SK-N-SH (cell line): ENCODE data around the gene KRT81. TPM values are rescaled to one million over a fixed set of nuclear protein-coding genes. Genes with fewer than 3 reads are reported as not detected.
A peak's percentile ranks its signal among the peaks of the same experiment; 100 is the strongest.
"Not testable (repeated sequence)": the region's sequence is repeated elsewhere in the genome, so short reads cannot be mapped to it uniquely, and the experiment has no call there.

Experiments
- CTCF ChIA-PET: fragments of 300-600, 350-600 bp; formaldehyde crosslinking; extraction: SDS; loops from one replicate; lab custom pipeline; 2021; lab: Yijun Ruan, JAX
- POLR2A ChIA-PET: fragments of 350-600 bp; sonication (Branson Sonifier 250); formaldehyde crosslinking; extraction: SDS; loops from one replicate; lab custom pipeline; 2020; ENCODE audit warnings: antibody characterized with exemption, inconsistent platforms; lab: Yijun Ruan, JAX
- DNase-seq: peaks from one replicate; pipeline ENCODE4 v3.0.0; 2012
- H2AFZ ChIP-seq: fragments of 200-600 bp; sonication (generic); 2 replicates; pipeline ENCODE4 v1.8.1; 2016; ENCODE audit warnings: antibody characterized with exemption, mild to moderate bottlenecking, low read depth
- H3F3A ChIP-seq: fragments of 200-600 bp; sonication (generic); replicated peaks from 2 replicates; pipeline ENCODE3; 2016; ENCODE audit warnings: antibody characterized with exemption, mild to moderate bottlenecking; ENCODE audit not compliant: insufficient read depth
- H3K27ac ChIP-seq, 2 experiments: fragments of 200-500 bp in 1 of 2; fragments of 200-600 bp in 1 of 2; sonication (Bioruptor generic) in 1 of 2; sonication (generic), shearing (Covaris generic) in 1 of 2; 2 replicates each; pipeline versions ENCODE4 v1.5.1 to v1.6.1; 2014 to 2016; ENCODE audit warnings: low read depth in 2 of 2, inconsistent platforms in 1 of 2, low read length in 1 of 2, mild to moderate bottlenecking in 1 of 2, mixed read lengths in 1 of 2
- H3K27me3 ChIP-seq: fragments of 200-600 bp; sonication (generic), shearing (Covaris generic); 2 replicates; pipeline ENCODE4 v1.6.1; 2016; ENCODE audit warnings: mixed run types; ENCODE audit not compliant: insufficient read depth
- H3K36me3 ChIP-seq, 2 experiments: fragments of 200-500 bp in 1 of 2; fragments of 200-600 bp in 1 of 2; sonication (Bioruptor generic) in 1 of 2; sonication (generic) in 1 of 2; replicated peaks in 1 of 2; 2 replicates each; pipeline versions ENCODE3 to v1.5.1; 2014 to 2016; ENCODE audit warnings: low read length in 1 of 2, mild to moderate bottlenecking in 1 of 2; ENCODE audit not compliant: insufficient read depth in 2 of 2, control insufficient read depth in 1 of 2
- H3K4me1 ChIP-seq, 2 experiments: fragments of 200-500 bp in 1 of 2; fragments of 200-600 bp in 1 of 2; sonication (Bioruptor generic) in 1 of 2; sonication (generic), shearing (Covaris generic) in 1 of 2; 2 replicates each; pipeline versions ENCODE4 v1.5.1 to v1.6.1; 2014 to 2016; ENCODE audit warnings: low read depth in 1 of 2, low read length in 1 of 2, mixed run types in 1 of 2; ENCODE audit not compliant: insufficient read depth in 2 of 2, control insufficient read depth in 1 of 2
- H3K4me2 ChIP-seq: fragments of 200-600 bp; sonication (generic), shearing (Covaris generic); 2 replicates; pipeline ENCODE4 v1.6.1; 2017; ENCODE audit warnings: mixed run types
- H3K4me3 ChIP-seq, 2 experiments: fragments of 200-500 bp in 1 of 2; fragments of 200-600 bp in 1 of 2; sonication (Bioruptor generic) in 1 of 2; sonication (generic), shearing (Covaris generic) in 1 of 2; 2 replicates each; pipeline versions ENCODE4 v1.5.1 to v1.8.1; 2014 to 2016; ENCODE audit warnings: low read depth in 2 of 2, inconsistent platforms in 1 of 2, low read length in 1 of 2, mild to moderate bottlenecking in 1 of 2, mixed read lengths in 1 of 2, moderate library complexity in 1 of 2
- H3K79me2 ChIP-seq: fragments of 200-600 bp; sonication (generic); 2 replicates; pipeline ENCODE4 v1.8.1; 2017; ENCODE audit warnings: mild to moderate bottlenecking; ENCODE audit not compliant: insufficient read depth
- H3K9ac ChIP-seq: fragments of 200-600 bp; sonication (generic); 2 replicates; pipeline ENCODE4 v1.6.1; 2017; ENCODE audit warnings: mixed run types
- H3K9me2 ChIP-seq: fragments of 200-600 bp; sonication (generic); 2 replicates; pipeline ENCODE4 v1.6.1; 2017; ENCODE audit warnings: mixed run types
- H3K9me3 ChIP-seq: fragments of 200-600 bp; sonication (generic); 2 replicates; pipeline ENCODE4 v1.6.1; 2017; ENCODE audit warnings: mixed run types, mild to moderate bottlenecking, moderate library complexity
- H4K20me1 ChIP-seq: fragments of 200-600 bp; sonication (generic); 2 replicates; pipeline ENCODE4 v1.6.1; 2017; ENCODE audit warnings: mild to moderate bottlenecking, mixed run types; ENCODE audit not compliant: insufficient read depth
- CHD2 ChIP-seq: fragments of 150-350 bp; IDR thresholded peaks from 2 replicates; pipeline ENCODE4 v1.6.1; 2018; ENCODE audit warnings: low read length; ENCODE audit not compliant: partially characterized antibody
- ELF1 ChIP-seq: IDR thresholded peaks from 2 replicates; pipeline ENCODE4 v1.4.0; 2012
- EP300 ChIP-seq, 2 experiments: IDR thresholded peaks; 2 replicates each; pipeline versions ENCODE4 v1.4.0 to v1.6.1; 2012; ENCODE audit warnings: borderline replicate concordance in 1 of 2, low read depth in 1 of 2, low read length in 1 of 2
- EZH2phosphoT487 ChIP-seq: fragments of 200-600 bp; sonication (generic); IDR thresholded peaks from 2 replicates; pipeline ENCODE4 v1.6.1; 2017; ENCODE audit warnings: low read depth, mixed run types, mild to moderate bottlenecking, antibody characterized with exemption, moderate library complexity, borderline replicate concordance
- GABPA ChIP-seq: IDR thresholded peaks from 2 replicates; pipeline ENCODE4 v1.4.0; 2012; ENCODE audit warnings: low read depth, mild to moderate bottlenecking
- JUND ChIP-seq: IDR thresholded peaks from 2 replicates; pipeline ENCODE4 v1.4.0; 2012
- NRF1 ChIP-seq: IDR thresholded peaks from 2 replicates; pipeline ENCODE4 v1.6.1; 2012; ENCODE audit warnings: low read depth, mild to moderate bottlenecking, low read length
- POLR2AphosphoS5 ChIP-seq: IDR thresholded peaks from 2 replicates; pipeline ENCODE4 v1.6.1; 2012; ENCODE audit warnings: low read depth, low read length
- RAD21 ChIP-seq: IDR thresholded peaks from 2 replicates; pipeline ENCODE4 v1.6.1; 2012; ENCODE audit warnings: mild to moderate bottlenecking, low read length
- RCOR1 ChIP-seq: fragments of 150-350 bp; IDR thresholded peaks from 2 replicates; pipeline ENCODE4 v1.6.1; 2017; ENCODE audit warnings: antibody characterized with exemption, low read length
- TCF12 ChIP-seq: IDR thresholded peaks from 2 replicates; pipeline ENCODE4 v1.4.0; 2012
- TEAD4 ChIP-seq: IDR thresholded peaks from 2 replicates; pipeline ENCODE4 v1.4.0; 2012; ENCODE audit warnings: mild to moderate bottlenecking, borderline replicate concordance; ENCODE audit not compliant: insufficient read depth
- YY1 ChIP-seq: IDR thresholded peaks from 2 replicates; pipeline ENCODE4 v1.4.0; 2012; ENCODE audit warnings: low read depth, mild to moderate bottlenecking
- WGBS: methylation state at CpG from one replicate; pipeline ENCODE4 v1.1.6; 2017; ENCODE audit warnings: low lambda C conversion rate; 5-methylcytosine and 5-hydroxymethylcytosine counted together
- polyA plus RNA-seq, 3 experiments: library from polyadenylated mRNA; depleted of rRNA; stranded (reverse); fragments of >200 nt; gene quantifications; 2 replicates each; pipeline ENCODE4 v1.2.3, GENCODE V29; 2012
- TF ChIP-seq, protein P1 (sequence below): fragments of 150-350 bp; IDR thresholded peaks from 2 replicates; pipeline ENCODE4 v1.6.1; 2017; ENCODE audit warnings: antibody characterized with exemption, low read length, low read depth, borderline replicate concordance
- TF ChIP-seq, protein P2 (sequence below): IDR thresholded peaks from 2 replicates; pipeline ENCODE4 v1.6.1; 2012; ENCODE audit warnings: mild to moderate bottlenecking, low read depth, low read length, moderate library complexity

Gene KRT81
- polyA plus RNA-seq, 1 of the 3 experiments (the other 2 are of a cell fraction), result 1.9 TPM

DNA sequence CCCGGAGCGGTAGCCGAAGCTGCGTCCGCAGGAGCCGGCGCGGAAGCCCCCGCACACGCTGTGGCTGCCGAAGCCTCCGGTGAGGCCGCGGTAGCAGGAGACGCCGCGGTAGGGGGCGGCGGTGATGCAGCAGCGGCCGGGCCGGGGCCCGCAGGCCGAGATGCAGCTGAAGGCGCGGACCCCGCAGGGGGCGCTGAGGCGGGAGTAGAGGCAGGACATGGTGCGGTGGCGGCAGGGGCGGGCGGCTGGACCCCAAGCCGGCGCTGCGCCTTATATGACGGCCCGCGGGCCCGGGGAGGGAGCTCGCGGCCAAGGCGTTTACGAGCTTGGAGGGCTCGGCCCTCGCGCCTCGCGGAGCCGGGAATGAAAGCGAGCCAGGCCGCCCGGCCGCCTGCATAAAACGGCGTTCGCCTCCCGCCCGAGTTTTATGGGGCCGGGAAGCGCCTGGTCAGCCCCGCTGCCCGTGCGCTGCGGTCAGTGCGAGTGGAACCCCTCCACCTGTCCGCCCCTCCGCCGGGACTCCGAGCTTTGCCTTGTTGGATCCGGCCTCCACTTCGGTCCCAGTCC, 32.9 kb downstream of the KRT81 start:
- H3K27me3 ChIP-seq, result no peaks in the 10 kb centered on the region
- H3K27ac ChIP-seq, result no peak overlapping the region
- no peaks in the 10 kb centered on the region for H3K36me3 ChIP-seq
- WGBS, result 47% methylated on average over 19 of the region's 72 CpGs
- peak overlapping the region in 1 of 2 experiments; percentile 17; a peak in 1 of 4 replicates for H3K4me3 ChIP-seq
- no peak overlapping the region for H2AFZ ChIP-seq
- no peaks in the 10 kb centered on the region for H3K9me3 ChIP-seq
- H3K79me2 ChIP-seq, result no peaks in the 10 kb centered on the region
- TF ChIP-seq CHD2, result no peak
- no peak for TF ChIP-seq JUND
- TF ChIP-seq YY1, result no peak
- no peak for TF ChIP-seq TEAD4
- TF ChIP-seq GABPA, result no peak
- TF ChIP-seq EZH2phosphoT487, result no peak
- TF ChIP-seq, protein P1, sequence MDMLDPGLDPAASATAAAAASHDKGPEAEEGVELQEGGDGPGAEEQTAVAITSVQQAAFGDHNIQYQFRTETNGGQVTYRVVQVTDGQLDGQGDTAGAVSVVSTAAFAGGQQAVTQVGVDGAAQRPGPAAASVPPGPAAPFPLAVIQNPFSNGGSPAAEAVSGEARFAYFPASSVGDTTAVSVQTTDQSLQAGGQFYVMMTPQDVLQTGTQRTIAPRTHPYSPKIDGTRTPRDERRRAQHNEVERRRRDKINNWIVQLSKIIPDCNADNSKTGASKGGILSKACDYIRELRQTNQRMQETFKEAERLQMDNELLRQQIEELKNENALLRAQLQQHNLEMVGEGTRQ, result no peak
- no peak for TF ChIP-seq RCOR1
- no peak for TF ChIP-seq POLR2AphosphoS5
- no peak for TF ChIP-seq EP300 (IDR thresholded peaks at IDR 0.05; ENCODE audit: borderline replicate concordance in 1 of 2, low read depth in 1 of 2, low read length in 1 of 2)
- TF ChIP-seq RAD21, result no peak
- TF ChIP-seq, protein P2, sequence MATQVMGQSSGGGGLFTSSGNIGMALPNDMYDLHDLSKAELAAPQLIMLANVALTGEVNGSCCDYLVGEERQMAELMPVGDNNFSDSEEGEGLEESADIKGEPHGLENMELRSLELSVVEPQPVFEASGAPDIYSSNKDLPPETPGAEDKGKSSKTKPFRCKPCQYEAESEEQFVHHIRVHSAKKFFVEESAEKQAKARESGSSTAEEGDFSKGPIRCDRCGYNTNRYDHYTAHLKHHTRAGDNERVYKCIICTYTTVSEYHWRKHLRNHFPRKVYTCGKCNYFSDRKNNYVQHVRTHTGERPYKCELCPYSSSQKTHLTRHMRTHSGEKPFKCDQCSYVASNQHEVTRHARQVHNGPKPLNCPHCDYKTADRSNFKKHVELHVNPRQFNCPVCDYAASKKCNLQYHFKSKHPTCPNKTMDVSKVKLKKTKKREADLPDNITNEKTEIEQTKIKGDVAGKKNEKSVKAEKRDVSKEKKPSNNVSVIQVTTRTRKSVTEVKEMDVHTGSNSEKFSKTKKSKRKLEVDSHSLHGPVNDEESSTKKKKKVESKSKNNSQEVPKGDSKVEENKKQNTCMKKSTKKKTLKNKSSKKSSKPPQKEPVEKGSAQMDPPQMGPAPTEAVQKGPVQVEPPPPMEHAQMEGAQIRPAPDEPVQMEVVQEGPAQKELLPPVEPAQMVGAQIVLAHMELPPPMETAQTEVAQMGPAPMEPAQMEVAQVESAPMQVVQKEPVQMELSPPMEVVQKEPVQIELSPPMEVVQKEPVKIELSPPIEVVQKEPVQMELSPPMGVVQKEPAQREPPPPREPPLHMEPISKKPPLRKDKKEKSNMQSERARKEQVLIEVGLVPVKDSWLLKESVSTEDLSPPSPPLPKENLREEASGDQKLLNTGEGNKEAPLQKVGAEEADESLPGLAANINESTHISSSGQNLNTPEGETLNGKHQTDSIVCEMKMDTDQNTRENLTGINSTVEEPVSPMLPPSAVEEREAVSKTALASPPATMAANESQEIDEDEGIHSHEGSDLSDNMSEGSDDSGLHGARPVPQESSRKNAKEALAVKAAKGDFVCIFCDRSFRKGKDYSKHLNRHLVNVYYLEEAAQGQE, result no peak
- no peak for TF ChIP-seq ELF1
- TF ChIP-seq TCF12, result no peak
- TF ChIP-seq NRF1, result no peak
- H3K9me2 ChIP-seq, result no peaks in the 10 kb centered on the region
- H3K4me2 ChIP-seq, result no peak overlapping the region
- no peaks in the 10 kb centered on the region for H4K20me1 ChIP-seq
- H3K9ac ChIP-seq, result no peak overlapping the region
- peaks cover 7% of the 10 kb centered on the region for H3F3A ChIP-seq
- ChIA-PET POLR2A (no interaction called here), CTCF (interaction anchor here (0.7 to 6.8 kb wide), 19 partner anchors 14 to 233 kb away, joined by 3 to 42 read pairs (median 3); no protein-coding TSS in a partner anchor)
- H3K4me1 ChIP-seq, result peaks cover 3 to 16% of the 10 kb centered on the region in 2 experiments; a peak in 3 of 4 replicates
- peak; percentile 82 for DNase-seq

DNA sequence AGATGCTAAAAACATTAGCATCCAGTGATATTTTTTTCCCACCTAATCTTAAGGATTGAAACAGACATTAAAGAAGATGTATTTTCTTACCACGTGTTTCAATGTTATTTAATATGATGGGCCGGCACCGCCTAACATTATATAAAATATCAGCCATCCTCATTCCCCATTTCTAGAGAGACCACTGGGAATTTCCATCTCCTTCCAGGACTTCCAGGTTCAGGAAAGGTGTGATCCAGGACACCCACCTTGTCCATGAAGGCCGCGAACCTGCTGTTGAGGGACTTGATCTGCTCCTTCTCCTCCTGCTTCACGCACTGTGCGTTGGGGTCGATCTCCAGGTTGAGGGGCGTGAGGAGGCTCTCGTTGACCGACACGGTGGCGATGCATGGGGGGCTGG, 33.4 kb downstream of the KRT81 start:
- CTCF ChIA-PET, result interaction anchor here (1.0 to 6.8 kb wide), 12 partner anchors 15 to 232 kb away, joined by 3 to 42 read pairs (median 4); no protein-coding TSS in a partner anchor
- H3K9me3 ChIP-seq, H3K36me3 ChIP-seq, H3K4me2 ChIP-seq, POLR2A ChIA-PET, H3K27ac ChIP-seq, H3K9me2 ChIP-seq, H3K4me3 ChIP-seq, H3F3A ChIP-seq, H4K20me1 ChIP-seq, H2AFZ ChIP-seq, DNase-seq, H3K27me3 ChIP-seq, H3K9ac ChIP-seq, H3K79me2 ChIP-seq: not testable (repeated sequence)
- peaks cover 3 to 16% of the 10 kb centered on the region in 2 experiments; a peak in 3 of 4 replicates for H3K4me1 ChIP-seq
- WGBS, result 84% methylated on average over 13 of the region's 13 CpGs
